Gastroesophageal sphincter (tissue), 4 donors: ENCODE measurements around the gene ARHGDIB. TPM values are rescaled to one million over a fixed set of nuclear protein-coding genes. Genes with fewer than 3 reads are reported as not detected.
A peak's percentile ranks its signal among the peaks of the same experiment; 100 is the strongest.

Experiments used
- ATAC-seq: fragments of 150-250 bp; one replicate; pipeline ENCODE4 v1.9.1; 2016; ENCODE audit warnings: mild to moderate bottlenecking, moderate library complexity
- H3K27ac ChIP-seq, 4 donors: fragments of 200-600 bp; sonication (generic) in 3 of 4; 1 replicate in 3 of 4; 2 replicates in 1 of 4; pipeline ENCODE4 v1.5.1; 2016 to 2019
- H3K27me3 ChIP-seq: fragments of 200-600 bp; sonication (generic); one replicate; pipeline ENCODE4 v1.5.1; 2019
- H3K36me3 ChIP-seq, 2 donors: fragments of 200-600 bp; sonication (generic); one replicate each; pipeline ENCODE4 v1.5.1; 2019; ENCODE audit warnings: control low read depth in 1 of 2
- H3K4me1 ChIP-seq, 3 donors: fragments of 200-600 bp; sonication (generic); 1 replicate in 2 of 3; 2 replicates in 1 of 3; pipeline ENCODE4 v1.5.1; 2016 to 2019; ENCODE audit warnings: control low read depth in 2 of 3
- H3K4me3 ChIP-seq, 2 donors: fragments of 200-600 bp; sonication (generic); one replicate each; pipeline ENCODE4 v1.5.1; 2019; ENCODE audit warnings: mild to moderate bottlenecking in 1 of 2, moderate library complexity in 1 of 2
- H3K9me3 ChIP-seq, 3 donors: fragments of 200-600 bp; sonication (generic); one replicate each; pipeline ENCODE4 v1.5.1; 2017 to 2019; ENCODE audit warnings: control low read depth in 2 of 3
- CTCF ChIP-seq, 4 experiments: fragments of 200-600 bp in 2 of 4; fragments of 450-650 bp in 2 of 4; sonication (generic) in 1 of 4; IDR thresholded peaks; one replicate each; pipeline ENCODE4 v1.5.1; 2017 to 2019; ENCODE audit warnings: antibody characterized with exemption in 4 of 4, mild to moderate bottlenecking in 2 of 4, moderate library complexity in 2 of 4
- EP300 ChIP-seq: sonication (generic); formaldehyde crosslinking; IDR thresholded peaks from one replicate; pipeline ENCODE4 v1.6.1; 2017; ENCODE audit warnings: antibody characterized with exemption, mild to moderate bottlenecking
- POLR2A ChIP-seq, 2 donors: fragments of 450-650 bp; IDR thresholded peaks; one replicate each; pipeline ENCODE4 v1.6.1; 2017; ENCODE audit warnings: antibody characterized with exemption in 2 of 2, mild to moderate bottlenecking in 2 of 2, moderate library complexity in 1 of 2
- POLR2AphosphoS5 ChIP-seq: sonication (generic); formaldehyde crosslinking; IDR thresholded peaks from one replicate; pipeline ENCODE4 v1.6.1; 2017; ENCODE audit warnings: antibody characterized with exemption
- WGBS, 2 donors: methylation state at CpG; one replicate each; pipeline ENCODE4 v1.1.5; 2018; ENCODE audit warnings: low coverage in 1 of 2; 5-methylcytosine and 5-hydroxymethylcytosine counted together
- total RNA-seq, 4 donors: library from RNA; depleted of rRNA; stranded (reverse); fragments of >200 nt; gene quantifications; one replicate each; pipeline ENCODE4 v1.1.0, GENCODE V29; 2016

The ARHGDIB gene
- total RNA-seq, 4 donors from 2014 or later, result 22.4 to 108 (median 74.2) TPM

- peak overlapping the region in 1 of 4 donors; percentile 84 for H3K27ac ChIP-seq
- peaks cover 12 to 65% (median 18%) of the 10 kb centered on the region in 3 donors for H3K4me1 ChIP-seq
- ATAC-seq, result no peak
- no peaks in the 10 kb centered on the region for H3K27me3 ChIP-seq
- 89 to 100% methylated on average over 1 of the region's 1 CpG for WGBS, 2 donors
- peaks cover 0 to 16% of the 10 kb centered on the region in 2 donors for H3K36me3 ChIP-seq
- no peak for TF ChIP-seq POLR2A (IDR thresholded peaks at IDR 0.05)
- no peaks in the 10 kb centered on the region for H3K9me3 ChIP-seq
- no peak overlapping the region for H3K4me3 ChIP-seq
These were observed 14.5 kb downstream of the ARHGDIB start for GRCh38 chr12:14946861-14947260.

- no peak for ATAC-seq
- H3K36me3 ChIP-seq, result peaks cover 0 to 18% of the 10 kb centered on the region in 2 donors
- no peak overlapping the region for H3K4me3 ChIP-seq
- 75 to 94% methylated on average over 2 of the region's 2 CpGs for WGBS, 2 donors
- H3K9me3 ChIP-seq, result no peaks in the 10 kb centered on the region
- TF ChIP-seq POLR2AphosphoS5 (no peak), EP300 (no peak), CTCF (IDR thresholded peaks at IDR 0.05) (no peak), POLR2A (IDR thresholded peaks at IDR 0.05) (no peak)
- H3K27me3 ChIP-seq, result no peaks in the 10 kb centered on the region
- H3K4me1 ChIP-seq, result peaks cover 9 to 58% (median 16%) of the 10 kb centered on the region in 3 donors
- peak overlapping the region in 3 of 4 donors; percentile 19 to 65 (median 49) for H3K27ac ChIP-seq
These were observed 15.2 kb downstream of the ARHGDIB start for GRCh38 chr12:14946162-14946561.

- Histone ChIP-seq H3K36me3 (peaks cover 0 to 18% of the 10 kb centered on the region in 2 donors), H3K27me3 (no peaks in the 10 kb centered on the region), H3K9me3 (no peaks in the 10 kb centered on the region), H3K4me1 (peaks cover 0 to 20% (median 4%) of the 10 kb centered on the region in 3 donors), H3K4me3 (no peak overlapping the region), H3K27ac (no peak overlapping the region)
- ATAC-seq, result no peak
- no peak for TF ChIP-seq POLR2A (IDR thresholded peaks at IDR 0.05)
- TF ChIP-seq POLR2AphosphoS5, result no peak
- TF ChIP-seq CTCF (IDR thresholded peaks at IDR 0.05), result no peak
- no peak for TF ChIP-seq EP300
- 90 to 94% methylated on average over 3 to 11 of the region's 12 CpGs for WGBS, 2 donors
These were observed 19.0 kb downstream of the ARHGDIB start for GRCh38 chr12:14942196-14942931.

- Histone ChIP-seq H3K27me3 (no peaks in the 10 kb centered on the region), H3K9me3 (no peaks in the 10 kb centered on the region), H3K36me3 (peaks cover 0 to 18% of the 10 kb centered on the region in 2 donors), H3K4me1 (peaks cover 0 to 11% (median 4%) of the 10 kb centered on the region in 3 donors), H3K27ac (no peak overlapping the region), H3K4me3 (no peak overlapping the region)
- no peak for ATAC-seq
- TF ChIP-seq POLR2AphosphoS5, result no peak
- no peak for TF ChIP-seq EP300
- TF ChIP-seq CTCF (IDR thresholded peaks at IDR 0.05), result no peak
- no peak for TF ChIP-seq POLR2A (IDR thresholded peaks at IDR 0.05)
- WGBS, 2 donors, result 94 to 95% methylated on average over 2 of the region's 2 CpGs
These were observed 20.0 kb downstream of the ARHGDIB start for GRCh38 chr12:14941369-14941768.

- peaks cover 0 to 10% of the 10 kb centered on the region in 2 donors for H3K36me3 ChIP-seq
- no peak for ATAC-seq
- WGBS, 2 donors, result 100% methylated on average over 1 to 2 of the region's 3 CpGs
- no peak for TF ChIP-seq CTCF (IDR thresholded peaks at IDR 0.05)
- no peak for TF ChIP-seq EP300
- TF ChIP-seq POLR2AphosphoS5, result no peak
- no peak for TF ChIP-seq POLR2A (IDR thresholded peaks at IDR 0.05)
- no peak within 1 kb of the TSS for H3K4me3 ChIP-seq
- no peaks in the 10 kb centered on the region for H3K9me3 ChIP-seq
- no peaks in the 10 kb centered on the region for H3K4me1 ChIP-seq
- no peak within 1 kb of the TSS for H3K27ac ChIP-seq
- H3K27me3 ChIP-seq, result no peaks in the 10 kb centered on the region
These were observed 23.1 kb downstream of the ARHGDIB start, which contains the start of gene ERP27 for GRCh38 chr12:14938301-14938700. Gene ERP27 (minus strand): TSS chr12:14938537. CDS start chr12:14938508, 29 bp downstream.
